GM18520 (cell line): ENCODE results near the gene REG3G.
"Not testable (repeated sequence)": the region's sequence is repeated elsewhere in the genome, so short reads cannot be mapped to it uniquely, and the experiment has no call there.

Experiments
- ATAC-seq: cut with Tn5 transposase; IDR thresholded peaks from one replicate; pipeline ENCODE4 v1.9.1; 2021; ENCODE audit not compliant: unreplicated experiment

REG3G gene

DNA sequence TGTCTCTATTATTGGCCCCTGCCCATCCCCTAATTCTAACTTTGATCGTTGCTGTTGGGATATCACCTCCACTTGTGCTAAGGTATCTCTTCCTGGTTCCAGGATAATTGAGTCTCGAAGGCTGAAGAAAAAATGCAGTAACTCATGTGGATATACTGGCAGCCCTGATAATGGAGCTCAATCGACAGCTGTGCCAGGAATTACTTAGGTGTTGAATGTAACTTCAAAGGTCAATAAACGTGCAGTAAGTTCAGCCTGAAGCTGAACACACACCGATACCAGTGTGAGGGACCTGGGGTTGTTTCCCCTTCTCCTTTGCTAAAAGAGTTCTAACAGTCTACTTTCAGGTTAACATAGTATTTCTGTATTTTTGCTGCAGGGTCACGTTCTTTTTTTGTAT lies 11.9 kb upstream of the REG3G start:
- no peak for ATAC-seq

DNA sequence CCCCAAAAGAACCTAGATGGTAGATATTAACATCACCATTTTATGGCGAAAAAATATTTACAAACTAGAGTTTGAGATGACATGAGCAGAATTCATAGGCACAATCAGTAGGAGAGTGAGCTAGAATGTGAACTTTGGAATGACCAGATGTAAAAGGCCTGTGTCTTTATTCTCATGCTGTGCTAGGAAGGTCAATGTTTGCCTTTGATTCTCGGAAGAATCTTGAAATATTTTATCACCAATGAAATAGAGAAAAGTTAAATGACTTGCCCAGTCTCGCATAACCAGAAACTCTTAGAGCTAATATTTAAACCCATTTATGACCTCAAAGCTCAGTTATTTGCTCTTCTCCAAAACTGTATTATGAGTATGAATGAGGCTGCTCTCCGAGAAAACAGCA lies 9.2 kb upstream of the REG3G start:
- no peak for ATAC-seq

DNA sequence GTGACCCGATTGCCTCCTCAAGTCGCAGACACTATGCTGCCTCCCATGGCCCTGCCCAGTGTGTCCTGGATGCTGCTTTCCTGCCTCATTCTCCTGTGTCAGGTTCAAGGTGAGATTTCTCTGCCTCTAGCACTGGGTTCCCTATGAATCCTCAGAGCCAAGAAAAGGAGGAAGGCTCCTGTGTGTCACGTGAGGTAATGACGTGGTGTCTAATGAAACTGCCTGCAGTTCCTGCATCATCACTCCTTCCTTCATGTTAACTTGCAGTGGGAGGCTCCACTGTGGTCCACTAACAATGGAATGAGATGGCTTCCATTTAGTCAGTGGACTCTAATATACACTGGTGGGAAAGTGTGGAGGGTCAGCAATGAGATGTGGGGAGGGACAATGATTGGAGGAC lies 559 bp downstream of the REG3G start:
- ATAC-seq: no peak

DNA sequence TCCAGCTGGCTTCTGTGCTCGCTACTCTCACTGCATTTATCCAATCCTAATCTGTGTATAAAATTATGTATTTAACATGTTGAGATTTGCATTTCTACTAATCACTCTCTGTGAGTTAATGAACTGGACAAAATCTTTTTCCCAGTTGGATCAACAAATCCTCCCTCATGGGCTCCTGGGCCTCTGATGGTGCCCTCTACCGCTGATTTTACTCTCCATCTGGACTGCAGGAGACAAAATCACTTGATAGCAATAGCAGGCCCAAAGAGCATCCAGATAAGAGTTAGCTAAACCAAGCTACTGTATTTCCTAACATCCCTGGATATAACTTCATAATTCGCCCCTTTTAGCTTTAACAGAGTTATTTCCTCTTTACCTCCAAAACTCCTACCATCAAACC lies 14.4 kb downstream of the REG3G start:
- no peak for ATAC-seq

DNA sequence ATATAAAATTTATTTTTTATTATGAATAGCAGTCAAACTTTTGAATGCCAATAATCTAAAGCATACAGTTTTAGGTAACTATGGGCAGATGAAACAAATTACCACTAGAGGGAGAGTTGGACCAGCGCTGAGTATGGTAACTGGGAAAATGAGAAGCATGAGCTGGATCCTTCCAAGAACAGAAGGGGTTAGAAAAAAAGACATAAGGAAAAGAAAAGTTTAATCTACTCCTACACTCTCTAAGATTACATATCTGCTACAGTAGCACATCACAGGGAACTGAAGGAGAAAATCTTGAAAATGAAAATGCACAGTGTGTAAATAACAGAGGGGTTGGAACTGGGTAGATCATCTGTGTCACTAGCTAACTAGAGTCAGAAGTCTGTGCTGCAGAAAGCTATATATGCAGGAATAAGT lies 15.5 kb downstream of the REG3G start:
- no peak for ATAC-seq

DNA sequence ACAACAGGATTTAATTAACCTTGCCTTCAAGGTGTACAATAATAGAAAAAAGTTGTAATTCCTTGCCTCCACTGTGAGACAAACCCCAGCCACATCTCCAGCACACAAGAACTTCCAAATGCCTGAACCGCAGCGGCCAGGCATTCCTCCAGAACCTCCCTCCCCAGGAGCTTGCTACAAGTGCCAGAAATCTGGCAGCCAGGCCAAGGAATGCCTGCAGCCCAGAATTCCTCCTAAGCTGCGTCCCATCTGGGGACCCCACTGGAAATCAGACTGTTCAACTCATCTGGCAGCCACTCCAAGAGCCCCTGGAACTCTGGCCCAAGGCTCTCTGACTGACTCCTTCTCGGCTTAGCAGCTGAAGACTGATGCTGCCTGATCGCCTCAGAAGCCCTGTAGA lies 28.0 kb downstream of the REG3G start:
- not testable (repeated sequence) for ATAC-seq

DNA sequence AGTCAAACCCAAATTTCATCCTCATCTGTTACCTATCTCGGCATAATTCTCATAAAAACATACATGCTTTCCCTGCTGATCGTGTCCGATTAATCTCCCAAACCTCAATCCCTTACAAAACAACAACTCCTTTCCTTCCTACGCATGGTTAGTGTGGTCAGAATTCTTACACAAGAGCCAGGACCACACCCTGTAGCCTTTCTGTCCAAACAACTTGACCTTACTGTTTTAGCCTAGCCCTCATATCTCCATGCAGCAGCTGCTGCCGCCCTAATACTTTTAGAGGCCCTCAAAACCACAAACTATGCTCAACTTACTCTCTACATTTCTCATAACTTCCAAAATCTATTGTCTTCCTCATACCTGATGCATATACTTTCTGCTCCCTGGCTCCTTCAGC lies 29.3 kb downstream of the REG3G start:
- not testable (repeated sequence) for ATAC-seq

DNA sequence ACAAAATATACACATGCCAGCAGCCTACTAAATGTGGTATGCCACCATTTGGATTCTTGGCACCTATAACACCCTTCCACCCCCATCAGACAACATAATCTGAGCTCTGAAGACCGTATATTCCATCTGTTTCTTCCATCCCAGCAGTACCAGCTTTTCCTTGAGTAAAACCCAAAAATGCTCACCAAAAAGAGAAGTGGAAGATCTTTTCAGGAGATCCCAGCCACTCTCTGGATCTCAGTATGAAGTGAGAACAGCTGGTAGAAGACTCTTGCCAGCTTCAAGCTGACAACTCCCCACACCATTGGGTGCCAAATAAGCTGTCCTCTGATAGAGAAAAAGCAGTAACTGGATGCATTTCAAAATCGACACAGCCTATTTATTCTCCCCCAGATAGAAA lies 39.7 kb downstream of the REG3G start:
- no peak for ATAC-seq

DNA sequence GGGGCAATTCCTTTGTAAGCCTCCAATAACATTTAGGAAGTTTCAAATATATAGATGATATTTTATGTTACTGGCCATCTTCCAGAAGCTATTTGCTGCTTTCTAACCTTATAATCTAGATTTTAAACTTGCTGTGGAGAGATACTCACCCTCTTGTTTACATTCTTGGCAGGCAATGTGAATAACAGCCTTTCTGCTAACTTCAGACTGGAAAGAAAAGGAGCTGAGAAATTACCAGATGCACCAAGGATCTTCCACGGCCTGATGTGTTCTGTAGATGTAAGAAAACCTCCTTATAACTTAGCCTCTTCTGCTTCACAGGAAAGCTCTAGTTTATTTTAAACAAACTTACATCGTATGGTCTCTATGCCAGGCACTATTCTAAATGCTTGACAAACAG lies 45.6 kb downstream of the REG3G start:
- no peak for ATAC-seq
